IMR-90 (cell line): Measurements from ENCODE around the gene LRRC34.

Experiments
- BHLHE40 ChIP-seq: fragments of 150-350 bp; IDR thresholded peaks from 2 replicates; pipeline ENCODE4 v1.6.1; 2016; ENCODE audit warnings: mild to moderate bottlenecking, low read depth, low read length
- CEBPB ChIP-seq: IDR thresholded peaks from 2 replicates; pipeline ENCODE4 v1.6.1; 2012; ENCODE audit warnings: low read depth, low read length, improper control_type of control experiment
- CHD1 ChIP-seq: IDR thresholded peaks from 2 replicates; pipeline ENCODE4 v1.6.1; 2012; ENCODE audit warnings: low read depth, low read length, improper control_type of control experiment
- CTCF ChIP-seq: conservative IDR thresholded peaks from 2 replicates; pipeline ENCODE4 v1.5.1; 2012; ENCODE audit warnings: mild to moderate bottlenecking, low read depth, low read length, improper control_type of control experiment
- ELK1 ChIP-seq: fragments of 150-350 bp; IDR thresholded peaks from 2 replicates; pipeline ENCODE4 v1.6.1; 2016; ENCODE audit warnings: low read depth, mild to moderate bottlenecking, low read length, moderate library complexity, borderline replicate concordance
- MAFK ChIP-seq: IDR thresholded peaks from 2 replicates; pipeline ENCODE4 v1.6.1; 2012; ENCODE audit warnings: low read depth, low read length, improper control_type of control experiment
- MAZ ChIP-seq: IDR thresholded peaks from 2 replicates; pipeline ENCODE4 v1.6.1; 2012; ENCODE audit warnings: low read depth, mild to moderate bottlenecking, low read length, improper control_type of control experiment, moderate library complexity, borderline replicate concordance
- POLR2A ChIP-seq: IDR thresholded peaks from 2 replicates; pipeline ENCODE4 v1.6.1; 2012; ENCODE audit warnings: mild to moderate bottlenecking, low read depth, low read length
- RCOR1 ChIP-seq: IDR thresholded peaks from 2 replicates; pipeline ENCODE4 v1.6.1; 2012; ENCODE audit warnings: mild to moderate bottlenecking, low read length, improper control_type of control experiment; ENCODE audit not compliant: insufficient replicate concordance
- RFX5 ChIP-seq: IDR thresholded peaks from 2 replicates; pipeline ENCODE4 v1.8.0; 2012; ENCODE audit warnings: low read depth, mild to moderate bottlenecking, low read length, moderate library complexity
- SMC3 ChIP-seq: fragments of 150-350 bp; IDR thresholded peaks from 2 replicates; pipeline ENCODE4 v1.6.1; 2016; ENCODE audit warnings: low read depth, mild to moderate bottlenecking, antibody characterized with exemption, low read length, moderate library complexity
- USF2 ChIP-seq: fragments of 150-350 bp; IDR thresholded peaks from 2 replicates; pipeline ENCODE4 v1.6.1; 2017; ENCODE audit warnings: mild to moderate bottlenecking, antibody characterized with exemption, low read length, low read depth

- TF ChIP-seq POLR2A (peak; percentile 97), CTCF (no peak), RFX5 (no peak), CHD1 (no peak), BHLHE40 (no peak), CEBPB (no peak), MAZ (peak; percentile 23; the same call in 1 of the 2 replicates), USF2 (no peak), SMC3 (no peak), RCOR1 (no peak), MAFK (no peak), ELK1 (no peak)
These were observed 47.7 kb downstream of the LRRC34 start, which contains the start of gene TERC for GRCh38 chr3:169764882-169765612.
